CD4-positive, alpha-beta T cell treated with Interferon gamma for 1 hour (primary cell): Measurements from ENCODE around the gene GOLGA6L22.
A peak's percentile ranks its signal among the peaks of the same experiment; 100 is the strongest.
"Not testable (repeated sequence)": the region's sequence is repeated elsewhere in the genome, so short reads cannot be mapped to it uniquely, and the experiment has no call there.

Experiments
- DNase-seq: peaks from one replicate; pipeline ENCODE4 v3.0.0-alpha.2; 2020

Gene GOLGA6L22

GRCh38 chr15:22458603-22459002 lies at the start of gene GOLGA6L22:
GOLGA6L22 (plus strand) TSS chr15:22458903; CDS start chr15:22458994, 91 bp downstream.
- not testable (repeated sequence) for DNase-seq

- DNase-seq: not testable (repeated sequence)
These were observed 41.4 kb upstream of the GOLGA6L22 start for GRCh38 chr15:22417288-22417687.

- not testable (repeated sequence) for DNase-seq
These were observed 40.9 kb upstream of the GOLGA6L22 start for GRCh38 chr15:22417795-22418194.

DNA sequence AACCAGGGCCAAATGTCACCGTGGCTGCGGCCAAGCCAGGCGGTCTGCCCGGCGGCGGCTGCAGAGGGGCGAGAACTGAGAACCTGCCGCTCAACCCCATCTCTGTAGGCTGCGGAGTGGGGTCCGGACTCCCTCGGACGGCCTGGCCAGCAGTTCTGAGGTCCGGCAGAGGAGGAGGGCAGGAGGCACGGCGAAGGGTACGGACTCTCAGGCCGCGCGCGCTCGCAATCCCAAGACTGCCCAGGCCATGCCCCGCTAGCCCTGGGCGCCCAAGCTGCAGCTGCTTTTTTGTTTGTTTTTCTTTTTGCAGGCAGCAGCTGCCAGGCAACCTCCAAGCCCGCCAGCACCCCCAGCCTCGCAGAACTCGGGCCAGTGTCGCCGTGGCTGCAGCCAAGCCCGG lies 40.5 kb upstream of the GOLGA6L22 start:
- DNase-seq: not testable (repeated sequence)

DNA sequence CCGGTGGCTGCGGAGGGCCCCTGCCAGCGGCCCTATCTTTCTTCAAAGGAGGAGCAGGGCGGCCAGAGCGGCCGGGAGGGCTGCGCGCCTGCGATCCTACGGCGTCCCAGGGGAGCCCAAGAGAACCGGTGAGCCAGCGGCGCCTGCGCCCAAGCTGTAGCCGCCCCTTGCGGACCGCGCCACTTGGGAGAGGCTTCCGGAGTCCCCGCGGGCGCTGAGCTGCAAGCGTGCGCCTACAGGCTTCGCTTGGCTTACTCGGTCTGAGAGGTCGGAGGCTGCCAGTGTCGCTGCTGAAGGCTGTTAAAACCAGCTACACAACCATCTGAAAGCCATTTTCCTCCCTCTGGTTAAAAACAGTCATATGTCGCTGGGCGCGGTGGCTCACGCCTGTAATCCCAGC lies 40.0 kb upstream of the GOLGA6L22 start:
- not testable (repeated sequence) for DNase-seq

DNA sequence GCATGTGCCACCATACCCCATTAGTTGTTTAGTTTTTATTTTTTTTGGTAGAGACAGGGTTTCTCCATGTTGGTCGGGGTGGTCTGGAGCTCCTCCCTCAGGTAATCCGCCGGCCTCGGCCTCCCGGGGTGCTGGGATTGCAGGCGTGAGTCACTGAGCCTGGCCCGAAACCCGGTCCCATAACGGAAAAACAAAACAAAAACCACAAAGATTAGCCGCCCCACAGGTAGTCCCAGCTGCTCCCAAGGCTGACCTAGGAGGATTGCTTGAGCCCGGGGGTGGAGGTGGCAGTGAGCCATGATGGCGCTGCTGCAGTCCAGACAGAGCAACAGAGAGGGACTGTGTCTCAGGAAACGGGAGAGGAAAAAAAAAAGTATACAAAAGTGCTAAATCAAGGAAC lies 38.4 kb upstream of the GOLGA6L22 start:
- not testable (repeated sequence) for DNase-seq

DNA sequence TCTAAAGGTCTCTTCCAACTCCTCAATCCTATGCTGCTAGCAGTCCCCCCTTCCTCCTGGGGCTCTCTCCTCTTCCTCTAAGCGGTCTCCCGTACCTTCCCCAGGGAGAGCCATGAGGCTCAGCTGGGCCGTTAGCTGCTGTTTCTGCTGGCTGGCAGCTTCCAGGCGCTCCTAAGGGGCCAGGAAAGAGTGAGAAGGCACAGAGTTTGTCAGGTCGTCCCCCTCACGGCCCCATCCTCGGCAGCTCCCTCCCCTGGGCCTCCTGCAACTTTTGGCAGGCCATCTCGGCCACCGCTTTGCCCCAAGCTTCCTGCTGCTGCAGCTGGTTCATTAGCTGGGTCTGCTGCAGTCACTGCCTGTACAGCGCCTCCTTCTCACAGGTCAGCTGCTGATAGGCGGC lies 29.3 kb upstream of the GOLGA6L22 start:
- not testable (repeated sequence) for DNase-seq

DNA sequence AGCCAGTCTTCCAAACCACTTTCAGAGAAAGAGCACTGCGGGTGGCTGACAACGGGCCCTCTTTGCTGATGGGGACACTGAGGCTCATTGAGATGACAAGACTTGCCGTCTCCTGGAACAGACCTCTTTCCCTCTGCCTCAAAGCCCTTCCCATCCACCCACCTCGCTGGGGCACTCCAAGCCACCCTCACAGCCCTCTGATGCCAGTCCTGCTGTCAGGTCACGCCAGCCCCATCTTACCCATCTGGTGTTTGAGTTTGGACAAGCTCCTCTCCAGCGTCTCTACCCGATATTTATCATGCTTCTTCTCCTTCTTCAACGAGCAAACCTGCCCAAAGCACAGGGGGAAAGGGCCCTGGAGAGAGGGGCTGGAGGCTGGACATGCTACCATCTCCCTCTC lies 27.0 kb upstream of the GOLGA6L22 start:
- DNase-seq: not testable (repeated sequence)

GRCh38 chr15:22494490-22495113 lies 35.9 kb downstream of the GOLGA6L22 start:
- peak; percentile 6 for DNase-seq

DNA sequence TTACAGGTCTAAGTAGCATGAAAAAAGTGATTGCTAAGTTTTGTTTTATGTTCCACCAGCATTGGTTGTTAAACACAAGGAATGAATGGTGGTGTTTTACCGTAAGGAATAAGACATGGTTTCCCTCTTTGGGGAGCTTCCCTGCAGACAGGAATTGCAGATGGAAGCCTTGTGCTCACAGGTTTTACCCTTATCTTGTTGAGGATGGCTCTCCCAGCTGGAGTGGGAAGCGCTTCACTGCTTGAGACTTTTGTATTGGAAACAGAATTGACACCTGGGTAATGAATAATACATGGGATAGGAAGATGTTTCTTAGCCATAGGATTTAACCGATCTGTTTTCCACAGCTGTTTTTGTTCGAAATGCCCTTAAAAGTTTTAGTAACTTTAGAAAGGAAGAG lies 38.5 kb downstream of the GOLGA6L22 start:
- not testable (repeated sequence) for DNase-seq

DNA sequence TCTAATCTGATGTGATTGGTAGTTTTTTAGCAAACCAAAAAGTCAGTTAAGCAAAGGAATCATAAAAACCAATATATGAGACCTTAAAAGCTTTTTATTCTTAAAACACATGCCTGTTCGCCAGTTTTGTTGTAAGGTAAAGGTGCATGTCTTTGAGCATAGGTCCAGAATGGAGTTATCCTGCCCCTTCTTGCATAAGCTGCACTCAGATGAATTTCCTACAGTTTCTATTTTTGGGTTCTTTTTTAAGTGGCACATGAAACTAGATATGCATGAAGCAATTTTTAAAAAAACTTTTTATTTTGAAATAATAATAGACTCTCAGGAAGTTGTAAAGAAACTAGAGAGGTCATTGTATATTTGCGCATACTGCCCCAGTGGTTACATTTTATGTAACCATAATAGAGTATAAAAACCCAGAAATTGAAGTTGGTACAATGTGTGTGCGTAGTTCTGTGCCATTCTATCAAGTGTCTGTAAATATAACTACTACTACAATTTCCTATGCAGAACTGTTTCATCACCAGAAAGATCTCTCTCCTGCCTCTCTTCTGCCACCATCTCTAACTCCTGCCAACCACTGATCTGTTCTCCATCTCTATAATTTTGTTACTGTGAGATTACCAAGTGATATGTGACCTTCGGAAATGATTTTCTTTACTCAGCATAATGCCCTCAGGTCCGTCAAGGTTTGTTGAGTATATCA lies 39.7 kb downstream of the GOLGA6L22 start:
- DNase-seq: not testable (repeated sequence)

DNA sequence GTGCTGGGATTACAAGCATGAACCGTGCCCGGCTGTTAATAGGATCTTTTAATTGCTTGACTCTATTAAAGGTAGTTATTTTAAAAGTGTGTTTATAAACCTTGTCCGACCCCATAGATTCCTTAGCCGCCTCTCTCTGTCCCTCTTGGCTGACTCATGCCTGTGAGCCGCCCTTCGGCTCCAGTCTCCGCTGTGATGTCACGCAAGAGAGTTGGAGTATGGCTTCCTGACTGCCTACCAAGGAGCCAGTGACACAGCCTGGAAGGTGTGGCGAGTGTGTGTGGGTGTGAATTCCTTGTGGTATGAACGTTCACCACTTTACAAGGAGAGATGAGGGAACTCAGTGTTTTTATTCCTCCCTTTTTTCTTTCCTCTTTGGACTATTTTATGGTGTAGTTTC lies 43.6 kb downstream of the GOLGA6L22 start:
- DNase-seq: not testable (repeated sequence)

DNA sequence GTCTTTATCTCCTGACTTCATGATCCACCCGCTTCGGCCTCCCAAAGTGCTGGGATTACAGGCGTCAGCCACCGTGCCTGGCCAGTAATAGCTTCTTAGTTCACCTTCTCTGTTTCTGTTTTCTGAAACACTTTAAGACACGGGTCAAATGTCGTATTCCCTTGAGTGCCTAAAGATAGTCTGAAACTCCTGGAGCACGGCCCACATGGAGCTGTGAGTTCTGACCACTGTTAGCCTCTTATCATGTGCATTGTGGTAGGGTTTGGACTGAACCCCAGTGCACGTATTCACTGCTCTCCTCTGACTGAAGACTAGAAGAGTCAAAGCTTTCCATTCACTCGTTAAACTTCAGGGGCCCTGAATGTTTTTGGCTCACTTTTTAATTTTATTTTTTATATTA lies 48.3 kb downstream of the GOLGA6L22 start:
- not testable (repeated sequence) for DNase-seq

- DNase-seq: not testable (repeated sequence)
These were observed 57.4 kb downstream of the GOLGA6L22 start for GRCh38 chr15:22516140-22516539.
